Bone marrow (tissue), 2 donors: Measurements from ENCODE around the gene BIN1.

Source experiments
- DNase-seq, 2 donors: peaks; one replicate each; lab custom pipeline; 2025; lab: John Stamatoyannopoulos, UW

Gene BIN1

DNA sequence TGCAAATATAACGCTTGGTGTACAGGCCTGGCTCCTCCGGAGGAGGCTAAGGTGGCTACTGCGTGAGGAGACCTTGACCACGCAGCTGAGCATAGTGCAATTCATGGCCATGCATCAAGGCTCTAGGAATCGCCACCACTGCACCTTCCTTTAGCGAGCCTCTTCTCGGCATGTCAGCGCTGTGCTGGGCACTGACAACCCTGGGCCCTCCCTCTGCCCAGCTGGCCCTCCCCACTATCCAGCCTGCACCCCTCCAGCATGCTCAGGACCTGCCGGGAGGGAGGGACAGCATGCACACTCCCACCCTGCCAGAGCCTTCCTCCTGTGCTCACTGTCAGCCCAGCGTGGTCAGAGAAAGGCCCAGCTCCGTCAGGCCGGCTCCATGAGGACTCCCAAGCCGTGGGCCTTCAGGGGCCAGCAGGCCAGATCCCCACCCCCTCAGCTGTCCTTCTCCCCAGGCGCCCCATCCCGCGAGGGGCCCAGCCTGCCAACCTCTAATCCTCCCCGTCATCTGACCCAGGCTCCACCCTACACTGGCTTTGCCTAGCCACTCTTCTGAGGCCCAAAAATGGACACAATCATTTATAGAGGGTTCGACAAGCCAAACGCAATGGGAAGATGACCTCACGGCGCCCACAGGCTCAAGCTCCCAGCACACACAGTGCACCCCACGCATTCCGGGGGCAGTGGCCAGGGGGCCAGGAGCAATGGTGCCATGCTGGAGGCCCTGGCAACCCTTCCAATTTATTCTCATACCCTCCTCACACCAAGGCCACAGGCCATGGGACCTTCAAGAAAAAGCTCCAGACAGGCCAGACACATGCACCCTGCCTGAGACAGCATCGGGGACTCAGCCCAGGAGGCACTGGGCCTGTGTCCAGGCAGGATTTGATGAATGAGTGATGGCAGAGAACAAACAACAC, 3.5 kb downstream of the BIN1 start:
- no peak for DNase-seq

DNA sequence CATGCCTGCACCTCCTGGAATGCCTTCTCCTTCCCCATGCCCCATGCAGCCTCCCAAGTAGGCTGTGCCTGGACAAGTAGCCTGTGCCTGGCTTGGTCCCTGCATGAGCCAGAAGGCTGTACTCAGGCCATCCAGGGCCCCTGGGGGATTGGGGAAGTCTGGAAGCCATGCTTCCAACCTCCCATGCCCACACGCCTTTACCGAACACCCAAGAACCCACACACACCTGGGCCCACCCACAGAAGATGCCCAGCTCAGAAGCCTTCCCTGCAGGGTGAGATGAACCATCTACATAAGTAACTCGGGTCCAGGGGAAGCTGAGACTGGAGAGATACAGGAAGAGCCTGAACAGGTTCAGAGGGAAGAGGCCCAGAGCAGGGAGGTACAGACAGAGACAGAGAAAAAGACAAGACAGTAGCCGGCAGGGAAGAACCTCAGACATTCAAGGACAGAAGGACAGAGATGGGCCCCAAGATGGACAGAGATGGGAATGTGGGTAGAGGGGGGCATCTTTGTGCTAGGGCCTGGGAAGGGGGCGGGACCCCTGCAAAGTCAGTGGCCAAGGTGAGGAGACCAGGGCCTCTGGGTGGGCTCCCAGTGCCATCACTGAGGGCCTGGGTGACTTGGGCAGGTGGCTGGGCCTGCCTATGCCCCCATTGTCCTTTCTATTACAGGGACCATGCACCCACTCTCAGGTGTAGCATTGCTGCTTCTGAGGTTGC, 4.3 kb downstream of the BIN1 start:
- DNase-seq, result no peak

DNA sequence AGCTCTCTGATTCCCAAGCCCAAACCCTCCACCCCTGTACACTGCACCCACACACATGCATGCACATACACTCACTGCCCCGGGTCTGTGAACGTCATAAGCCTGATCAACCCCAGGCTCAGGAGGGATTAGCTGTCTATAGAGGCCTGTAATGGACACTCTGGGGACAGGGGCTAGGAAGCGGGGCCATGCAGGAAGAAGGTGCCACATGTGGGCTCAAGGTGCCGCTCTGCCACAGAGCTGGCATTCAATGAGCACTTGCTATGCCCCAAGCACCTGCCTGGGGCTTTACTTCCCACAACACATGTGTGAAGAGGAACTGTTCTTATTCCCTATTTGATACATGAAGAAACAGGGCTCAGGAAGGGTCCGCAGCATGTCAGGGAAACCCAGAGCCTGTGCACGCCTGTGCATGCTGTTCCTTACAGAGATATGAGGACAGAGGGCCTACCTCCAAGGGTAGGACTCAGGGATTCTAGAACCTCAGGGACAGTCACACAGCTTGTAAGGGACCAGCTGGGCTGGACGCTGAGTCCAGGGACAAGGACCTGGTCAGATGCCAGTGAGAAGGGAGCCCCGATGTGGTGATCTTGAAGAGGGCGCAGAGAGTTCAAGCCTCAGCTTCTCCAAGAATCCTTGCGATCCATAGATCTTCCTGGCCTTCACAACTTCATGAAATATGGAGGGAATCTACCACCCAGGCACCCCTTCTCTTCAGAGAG, 5.0 kb downstream of the BIN1 start:
- no peak for DNase-seq

DNA sequence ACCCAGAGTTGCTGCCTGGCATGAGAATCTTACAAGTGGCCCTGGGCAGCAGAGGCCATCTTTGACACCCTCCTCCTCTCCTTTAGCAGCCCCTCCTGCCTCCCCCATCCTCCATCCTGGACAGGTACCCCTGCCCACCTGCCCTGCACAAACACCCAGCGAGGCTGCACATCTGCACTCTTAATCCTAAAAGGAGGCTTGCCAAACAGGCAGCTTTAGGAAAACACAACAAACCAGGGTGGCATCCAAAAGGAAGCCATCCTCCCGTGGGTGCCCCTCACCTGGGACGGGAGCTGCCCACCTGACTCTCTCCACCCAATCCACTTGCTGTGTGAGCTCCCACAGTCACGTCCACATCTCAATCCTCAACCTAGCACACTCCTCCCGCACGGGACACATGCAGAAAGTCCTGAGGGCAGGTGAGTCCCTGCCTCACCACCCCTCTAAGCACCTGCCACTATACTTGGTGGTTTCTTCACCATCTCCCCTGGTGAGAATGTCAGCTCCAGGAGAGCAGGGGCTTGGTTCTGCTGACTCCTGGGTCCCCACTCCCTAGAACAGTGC, 5.8 kb downstream of the BIN1 start:
- DNase-seq, result no peak

DNA sequence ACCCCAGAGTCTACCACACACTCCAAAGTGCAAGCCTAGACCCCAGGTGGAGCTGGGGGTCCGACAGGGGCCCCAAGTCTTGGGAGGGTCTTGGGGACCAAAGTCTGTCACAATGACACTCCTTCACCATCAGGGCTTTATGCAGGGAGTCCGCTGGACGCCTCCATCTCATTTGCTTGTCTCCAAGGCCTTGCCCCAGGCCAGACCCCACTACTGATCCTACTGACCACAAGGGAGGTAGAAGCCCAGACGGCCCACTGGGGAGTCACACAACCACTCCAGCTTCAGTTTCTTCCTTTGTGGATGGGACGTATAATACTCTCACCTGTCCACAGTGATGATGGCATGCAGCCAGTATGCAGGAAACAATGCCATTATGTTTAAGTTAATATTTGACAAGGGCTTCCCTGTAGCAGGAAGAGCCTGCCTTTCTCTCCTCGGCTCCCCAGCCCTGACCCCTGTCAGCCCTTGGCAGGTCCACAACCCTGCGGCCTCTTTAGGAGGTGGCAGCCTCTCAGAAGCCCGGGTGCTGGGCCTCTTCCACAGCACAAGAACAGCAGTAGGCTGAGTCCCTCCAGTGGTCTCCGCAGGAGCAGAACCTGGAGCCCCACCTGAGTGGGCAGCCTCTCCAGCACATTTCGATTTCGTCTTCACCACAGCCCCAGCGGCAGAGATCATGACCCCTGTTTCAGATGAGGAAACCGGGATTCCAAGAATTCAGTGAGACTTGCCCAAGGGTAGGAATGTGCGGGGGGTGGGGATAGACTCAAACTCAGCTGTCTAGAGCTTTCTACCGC, 6.5 kb downstream of the BIN1 start:
- no peak for DNase-seq

DNA sequence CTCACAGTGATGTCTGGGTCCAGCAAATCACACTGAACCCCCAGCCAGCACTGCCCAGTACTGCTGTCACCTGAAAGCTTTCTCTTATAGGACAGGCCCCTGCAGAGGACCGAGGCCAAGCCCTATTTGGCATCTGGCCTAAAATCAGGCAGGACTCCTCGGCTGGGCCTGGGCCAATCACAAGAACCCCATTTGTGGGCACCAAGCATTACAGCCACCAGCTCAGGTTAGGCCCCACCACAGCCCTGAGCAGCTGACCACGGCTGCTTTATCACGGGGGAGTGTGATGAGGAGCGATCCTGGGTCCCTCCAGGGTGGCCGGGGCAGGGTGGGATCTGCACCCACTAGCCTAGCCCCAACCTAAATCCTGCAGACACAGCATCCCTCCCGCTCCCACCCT, 8.2 kb downstream of the BIN1 start:
- DNase-seq, result no peak

DNA sequence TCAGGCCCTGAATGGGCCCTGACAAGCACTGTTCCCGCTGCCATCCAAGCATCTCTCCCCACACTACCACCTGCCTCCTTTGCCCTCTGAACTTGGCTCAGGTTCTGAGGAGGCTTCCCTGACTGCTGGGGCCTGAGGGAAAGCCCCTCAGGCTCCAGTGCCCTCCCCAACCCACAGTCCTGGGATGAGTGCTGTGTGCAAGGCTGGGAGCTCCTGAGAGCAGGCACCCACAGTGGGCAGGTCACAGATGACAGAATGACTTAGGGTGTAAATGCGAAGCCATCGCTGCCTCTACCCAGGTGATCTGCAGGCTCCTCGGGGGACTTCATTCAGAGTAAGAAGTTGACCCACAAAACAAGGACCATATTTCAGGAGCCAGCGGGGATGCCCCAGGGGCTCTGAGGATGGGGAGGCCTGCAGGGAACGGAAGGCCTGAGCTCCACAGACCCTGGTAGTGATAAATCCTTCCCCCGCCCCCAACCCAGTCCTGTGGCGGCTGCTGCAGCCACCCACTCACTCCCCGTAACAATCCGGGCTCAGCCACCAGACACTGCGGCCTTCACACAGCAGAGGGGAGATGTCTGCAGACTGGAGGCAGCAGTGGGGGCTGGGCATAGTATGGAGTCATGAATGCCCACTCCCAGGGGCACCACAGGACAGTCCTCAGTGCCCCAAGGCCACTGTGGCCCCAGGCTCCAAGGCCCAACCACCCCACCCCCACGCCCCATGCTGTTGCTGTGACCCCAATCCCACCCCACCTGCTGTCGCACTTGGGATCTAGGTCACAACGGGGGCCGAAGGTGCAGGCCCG, 8.9 kb downstream of the BIN1 start:
- no peak for DNase-seq

DNA sequence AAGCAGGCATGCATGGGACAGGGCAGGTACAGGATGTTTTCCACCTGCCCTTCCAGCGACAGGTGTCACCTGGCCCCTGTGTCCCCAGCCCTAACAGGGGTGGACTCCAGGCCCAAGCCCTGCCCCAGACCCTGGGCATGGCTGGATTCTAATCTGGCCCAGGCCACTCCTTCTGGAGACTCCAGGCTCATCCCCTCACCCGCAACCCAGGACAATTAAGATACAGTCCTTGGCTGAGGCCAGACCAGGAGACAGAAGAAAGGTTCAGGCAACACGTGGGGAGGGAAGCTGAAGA, 9.5 kb downstream of the BIN1 start:
- no peak for DNase-seq

DNA sequence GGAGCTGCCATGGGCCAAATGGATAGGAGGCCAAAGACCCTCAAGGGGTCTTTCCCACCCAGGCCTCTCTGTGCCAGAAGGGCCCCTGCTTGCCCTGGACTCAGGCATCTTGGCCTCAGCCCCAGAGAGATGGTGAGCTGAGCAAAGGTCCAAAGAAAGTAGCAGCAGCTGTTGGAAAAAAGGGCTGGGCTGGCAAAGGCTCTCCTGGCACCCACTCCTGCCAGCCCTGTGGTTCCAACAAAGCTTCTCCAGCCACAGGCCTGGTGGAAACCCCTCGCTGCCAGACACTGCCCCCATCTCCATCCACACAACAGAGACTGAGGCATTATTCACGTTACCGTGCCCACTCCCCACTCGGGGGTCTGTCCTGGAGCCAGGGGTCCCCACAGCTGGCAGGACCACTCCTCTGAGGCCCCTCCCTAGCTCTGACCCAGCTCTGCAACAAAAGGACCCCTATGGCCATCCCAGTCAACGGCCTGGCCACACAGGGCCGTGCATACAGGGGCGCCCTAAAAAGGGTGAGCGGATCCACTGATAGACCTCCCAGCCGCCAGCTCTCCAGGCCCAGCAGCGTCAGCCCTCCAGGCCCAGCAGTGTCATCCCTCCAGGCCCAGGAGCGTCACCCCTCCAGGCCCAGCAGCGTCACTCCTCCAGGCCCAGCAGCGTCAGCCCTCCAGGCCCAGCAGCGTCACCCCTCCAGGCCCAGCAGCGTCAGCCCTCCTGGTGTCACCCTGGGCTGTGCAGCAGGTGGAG, 10.1 kb downstream of the BIN1 start:
- DNase-seq, result no peak

DNA sequence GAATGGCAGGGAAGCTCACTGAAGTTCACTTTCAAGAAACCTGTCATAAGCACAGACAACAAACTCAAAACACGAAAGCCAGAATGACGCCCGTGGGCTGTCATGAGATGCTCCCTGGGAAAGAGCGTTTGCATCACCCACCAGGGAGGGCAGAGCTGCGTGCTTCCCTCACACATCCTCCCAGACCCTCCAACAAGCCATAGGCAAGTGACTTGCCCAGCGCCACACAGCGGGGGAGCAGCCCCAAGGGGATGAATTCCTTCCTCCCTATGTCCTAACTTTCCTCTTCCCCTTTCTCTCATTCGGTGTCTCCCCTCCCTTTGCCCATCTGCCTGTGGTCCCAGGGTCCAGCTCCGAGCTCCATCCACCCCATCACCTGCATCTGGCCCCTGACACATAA, 10.7 kb downstream of the BIN1 start:
- no peak for DNase-seq

DNA sequence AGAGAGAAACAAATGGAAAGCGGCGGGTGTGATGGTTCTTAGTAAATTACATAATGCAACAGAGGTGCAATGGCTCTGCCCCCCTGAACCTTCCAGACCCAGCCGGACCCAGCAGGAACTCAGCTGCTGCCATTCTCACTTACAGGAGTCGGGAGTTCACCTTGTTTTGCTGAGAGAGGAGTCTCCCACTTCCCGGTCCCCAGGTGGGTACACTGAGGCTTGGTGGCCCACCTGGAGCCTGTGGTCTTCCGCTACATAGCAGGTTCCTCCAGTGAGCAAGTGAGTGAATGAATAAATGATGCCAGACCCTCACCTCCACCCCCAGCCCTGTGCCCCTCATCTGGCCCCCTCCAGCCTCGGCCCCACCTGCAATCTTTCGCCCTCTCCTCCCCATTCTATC, 11.2 kb downstream of the BIN1 start:
- DNase-seq, result no peak

DNA sequence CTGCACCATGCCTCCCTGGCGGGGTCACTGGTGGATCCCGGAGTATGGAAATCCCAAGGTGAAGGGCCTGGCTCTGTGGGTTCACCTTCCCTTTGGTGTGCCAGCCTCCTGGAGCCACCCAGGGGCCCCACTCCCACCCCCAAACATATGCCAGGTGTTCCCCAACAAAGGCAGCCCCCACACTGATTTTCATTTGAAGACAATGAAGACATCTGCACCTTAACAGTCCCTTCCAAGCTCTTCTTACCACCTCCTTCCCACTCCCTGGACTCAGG, 11.7 kb downstream of the BIN1 start:
- no peak for DNase-seq

DNA sequence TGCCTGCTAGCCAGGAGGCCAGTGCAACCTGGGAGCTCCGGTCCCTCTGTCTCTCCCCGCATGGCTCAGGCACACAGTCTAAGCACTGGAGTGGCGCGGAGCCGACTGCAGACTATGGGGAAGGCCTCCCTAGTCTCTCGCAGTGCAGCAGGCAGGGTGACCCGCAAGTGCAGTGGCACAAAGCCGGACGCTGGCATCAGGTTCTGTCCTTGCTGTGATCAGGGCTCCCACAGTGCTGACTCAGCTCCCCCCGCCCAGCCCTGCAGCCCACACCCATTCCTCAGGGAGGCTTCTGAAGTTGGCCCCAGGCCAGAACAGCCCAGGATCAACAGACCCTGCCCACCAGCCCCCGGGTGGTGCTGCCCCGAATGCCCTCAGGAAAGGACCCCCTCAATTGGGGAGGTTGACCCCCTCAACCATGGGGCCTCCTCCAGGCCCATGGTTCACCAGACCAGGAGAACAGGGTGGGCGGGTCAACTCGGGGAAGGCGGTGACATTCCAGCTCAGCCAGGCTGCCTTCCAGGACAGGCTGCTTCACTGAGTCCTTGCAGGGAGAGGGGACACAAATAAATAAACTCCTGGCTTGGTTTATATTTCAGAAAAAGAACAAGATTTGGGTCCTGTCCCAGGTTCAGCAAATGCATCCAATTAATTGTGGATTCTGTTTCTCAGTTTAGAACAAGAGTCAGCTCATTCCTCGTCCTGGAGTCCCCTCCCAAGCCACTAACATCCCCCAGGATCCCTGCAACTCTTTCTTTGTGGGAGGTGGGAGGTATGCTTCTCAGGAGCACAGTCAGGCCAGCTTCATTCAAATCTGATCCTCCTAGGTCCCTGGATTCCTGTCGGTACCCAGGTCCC, 12.2 kb downstream of the BIN1 start:
- no peak for DNase-seq

DNA sequence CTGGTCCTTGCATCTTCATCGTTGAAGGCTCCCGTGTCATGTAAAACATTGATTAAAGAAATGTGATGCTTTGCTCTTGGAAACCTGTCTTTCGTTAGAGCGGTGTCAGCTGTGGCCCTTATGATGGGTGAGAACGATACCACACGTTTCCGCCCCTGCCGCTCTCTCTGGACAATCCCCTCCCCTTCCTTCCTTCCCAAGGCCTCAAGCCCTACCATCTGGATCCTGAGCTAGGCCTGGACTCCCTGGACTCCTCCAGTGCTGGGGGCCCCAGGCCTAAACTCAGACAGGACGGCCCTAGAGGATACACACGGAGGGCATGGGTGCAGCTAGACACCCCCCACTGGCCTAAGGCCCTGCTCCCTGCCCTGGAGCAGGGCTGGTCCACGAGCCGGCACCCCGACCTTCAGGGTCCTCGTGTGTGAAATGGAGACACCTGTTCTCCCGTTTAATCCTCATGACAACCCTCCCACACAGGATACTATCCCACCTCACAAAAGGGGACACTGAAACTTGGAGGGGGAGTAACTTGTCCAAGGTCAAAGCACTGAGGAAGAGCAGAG, 13.2 kb downstream of the BIN1 start:
- peak in 1 of 2 donors; percentile 51 for DNase-seq

DNA sequence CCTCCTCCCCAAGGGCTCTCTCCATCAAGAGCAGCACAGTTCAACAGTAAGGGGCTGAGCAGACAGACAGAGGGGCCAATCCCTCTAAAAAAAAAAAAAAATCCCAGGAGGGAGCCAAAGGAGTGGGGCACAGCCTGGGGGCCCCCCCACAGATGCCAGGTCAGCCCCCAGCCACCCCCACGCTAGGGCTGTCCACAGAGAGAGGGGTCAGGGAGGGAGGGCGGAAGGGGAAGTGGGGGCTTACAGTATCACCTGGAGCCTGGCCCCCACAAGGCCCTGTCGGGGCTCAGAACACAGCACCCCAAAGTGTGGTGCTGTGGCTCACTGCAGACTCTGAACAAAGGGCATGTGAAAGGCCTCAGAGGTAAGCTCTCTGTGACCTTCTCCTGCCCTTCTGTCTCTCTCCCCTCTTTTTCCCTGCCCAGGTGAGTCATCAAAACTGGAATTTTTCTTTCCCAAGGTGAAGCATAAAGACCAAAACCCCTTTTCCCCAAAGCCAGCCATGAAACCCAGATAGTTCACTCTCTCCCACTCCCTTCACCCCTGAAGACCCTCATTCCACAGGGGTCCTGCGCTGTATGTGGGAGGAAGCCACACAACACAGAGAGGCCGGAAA, 13.9 kb downstream of the BIN1 start:
- no peak for DNase-seq

DNA sequence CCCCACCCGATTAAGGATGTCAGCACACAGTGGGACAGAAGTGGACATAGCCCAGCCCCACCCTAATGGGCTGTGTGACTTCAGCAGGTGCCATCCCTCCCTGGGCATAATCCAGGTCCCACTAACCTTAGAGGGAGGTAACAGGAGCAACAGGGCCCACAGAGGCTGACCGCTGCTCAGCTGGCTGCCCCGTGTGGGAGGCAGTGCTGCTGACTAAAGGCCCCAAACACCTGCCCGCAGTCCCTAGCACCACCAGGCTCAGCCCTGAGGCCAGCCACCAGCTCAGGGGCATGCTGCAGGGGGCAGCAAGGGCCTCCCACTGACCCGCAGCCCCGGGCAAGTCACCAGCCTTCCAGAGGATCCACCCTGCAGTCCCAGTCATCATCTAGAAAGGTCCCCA, 14.6 kb downstream of the BIN1 start:
- DNase-seq, result no peak

DNA sequence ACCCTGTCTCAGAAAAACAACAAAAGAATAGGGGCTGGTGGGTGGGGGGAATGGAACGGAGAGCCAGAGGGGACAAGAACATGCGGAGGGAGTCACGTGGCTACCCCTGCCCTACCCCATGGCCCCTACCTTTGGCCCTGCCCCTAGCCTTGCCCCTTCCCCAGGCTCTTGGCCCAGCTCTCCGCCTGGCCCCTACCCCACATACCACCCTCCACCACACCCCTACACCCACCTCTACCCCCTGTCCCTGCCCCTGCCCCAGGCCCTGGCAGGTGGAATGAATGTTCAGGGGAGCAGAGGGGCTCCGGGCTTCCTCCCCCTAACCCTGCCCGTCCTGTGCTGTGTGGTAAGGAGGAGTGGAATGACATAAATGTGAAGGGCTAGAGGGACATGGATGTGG, 15.1 kb downstream of the BIN1 start:
- no peak for DNase-seq

DNA sequence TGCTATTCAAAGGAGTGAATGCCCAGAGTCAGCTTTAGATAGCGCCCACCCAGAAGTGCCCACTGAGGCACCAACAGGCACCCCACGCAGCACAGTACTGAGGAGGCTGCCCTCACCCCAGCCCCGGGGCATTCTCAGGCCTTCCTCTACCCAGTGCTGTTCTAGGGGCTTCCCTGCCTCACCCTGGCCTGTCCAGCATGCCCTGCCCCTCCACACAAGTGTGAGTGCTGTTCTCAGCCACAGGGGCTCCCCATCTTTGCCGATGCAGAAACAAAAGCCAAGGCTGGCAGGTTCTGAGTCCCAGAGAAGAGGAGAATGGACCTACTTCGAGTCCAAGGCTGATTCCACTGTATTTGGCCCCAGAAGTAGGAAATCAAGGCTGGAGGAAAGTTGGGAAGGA, 15.8 kb downstream of the BIN1 start:
- no peak for DNase-seq
